ENCODE measurements around the gene CRACDL. TPM values are rescaled to one million over a fixed set of nuclear protein-coding genes. Genes with fewer than 3 reads are reported as not detected.

CRACDL gene
- total RNA-seq, 1 experiment from 2014 or later: not detected

GRCh38 chr2:98796775-98797544, 139.1 kb downstream of the CRACDL start:
- Histone ChIP-seq H3K9me3 (no peaks in the 10 kb centered on the region), H3K4me3 (no peak overlapping the region), H3K36me3 (no peaks in the 10 kb centered on the region), H3K27me3 (no peaks in the 10 kb centered on the region)
- no peak for DNase-seq

GRCh38 chr2:98795891-98796676, 139.9 kb downstream of the CRACDL start:
- peak; percentile 18 for DNase-seq
- no peaks in the 10 kb centered on the region for H3K9me3 ChIP-seq
- no peak overlapping the region for H3K4me3 ChIP-seq
- H3K27me3 ChIP-seq: no peaks in the 10 kb centered on the region
- H3K36me3 ChIP-seq: no peaks in the 10 kb centered on the region

- Histone ChIP-seq H3K27me3 (no peaks in the 10 kb centered on the region), H3K4me3 (no peak overlapping the region)
- no peak for DNase-seq
These were observed 141.9 kb downstream of the CRACDL start for GRCh38 chr2:98793897-98794830.

GRCh38 chr2:98793275-98793674, 142.8 kb downstream of the CRACDL start:
- no peaks in the 10 kb centered on the region for H3K36me3 ChIP-seq
- H3K27me3 ChIP-seq: no peaks in the 10 kb centered on the region
- DNase-seq: no peak
- no peaks in the 10 kb centered on the region for H3K9me3 ChIP-seq
- no peak overlapping the region for H3K4me3 ChIP-seq

More at GRCh38 chr2:98793897-98794830, 141.9 kb downstream of the CRACDL start:
- Histone ChIP-seq H3K9me3 (no peaks in the 10 kb centered on the region), H3K36me3 (no peaks in the 10 kb centered on the region)

GRCh38 chr2:98790221-98790620, 145.8 kb downstream of the CRACDL start:
- Histone ChIP-seq H3K4me3 (no peak overlapping the region), H3K36me3 (no peaks in the 10 kb centered on the region)

GRCh38 chr2:98787700-98788099, 148.3 kb downstream of the CRACDL start:
- Histone ChIP-seq H3K36me3 (no peaks in the 10 kb centered on the region), H3K27me3 (no peaks in the 10 kb centered on the region), H3K4me3 (no peak overlapping the region), H3K9me3 (no peaks in the 10 kb centered on the region)
- no peak for DNase-seq

More at GRCh38 chr2:98790221-98790620, 145.8 kb downstream of the CRACDL start:
- no peak for DNase-seq
- Histone ChIP-seq H3K27me3 (no peaks in the 10 kb centered on the region), H3K9me3 (no peaks in the 10 kb centered on the region)

- DNase-seq: no peak
- Histone ChIP-seq H3K4me3 (no peak overlapping the region), H3K36me3 (no peaks in the 10 kb centered on the region), H3K9me3 (peaks cover 5% of the 10 kb centered on the region; the same call in 1 of the 2 replicates), H3K27me3 (no peaks in the 10 kb centered on the region)
These were observed 149.8 kb downstream of the CRACDL start for GRCh38 chr2:98786179-98786578.

- no peaks in the 10 kb centered on the region for H3K27me3 ChIP-seq
- no peak overlapping the region for H3K4me3 ChIP-seq
- DNase-seq: no peak
- H3K9me3 ChIP-seq: peaks cover 5% of the 10 kb centered on the region; the same call in 1 of the 2 replicates
- H3K36me3 ChIP-seq: no peaks in the 10 kb centered on the region
These were observed 153.5 kb downstream of the CRACDL start for GRCh38 chr2:98782570-98782969.

- H3K27me3 ChIP-seq: no peaks in the 10 kb centered on the region
- H3K4me3 ChIP-seq: no peak overlapping the region
- H3K9me3 ChIP-seq: peaks cover 5% of the 10 kb centered on the region; the same call in 1 of the 2 replicates
- DNase-seq: no peak
- H3K36me3 ChIP-seq: no peaks in the 10 kb centered on the region
These were observed 154.2 kb downstream of the CRACDL start for GRCh38 chr2:98781822-98782221.

GRCh38 chr2:98778741-98779483, 157.1 kb downstream of the CRACDL start:
- no peak overlapping the region for H3K4me3 ChIP-seq
- H3K36me3 ChIP-seq: no peaks in the 10 kb centered on the region
- H3K9me3 ChIP-seq: peaks cover 5% of the 10 kb centered on the region; the same call in 1 of the 2 replicates
- DNase-seq: no peak
- H3K27me3 ChIP-seq: no peaks in the 10 kb centered on the region

GRCh38 chr2:98778151-98778550, 157.9 kb downstream of the CRACDL start:
- Histone ChIP-seq H3K9me3 (peaks cover 5% of the 10 kb centered on the region; the same call in 1 of the 2 replicates), H3K36me3 (no peaks in the 10 kb centered on the region), H3K27me3 (no peaks in the 10 kb centered on the region), H3K4me3 (no peak overlapping the region)
- no peak for DNase-seq

GRCh38 chr2:98777710-98778109, 158.3 kb downstream of the CRACDL start:
- Histone ChIP-seq H3K36me3 (no peaks in the 10 kb centered on the region), H3K4me3 (no peak overlapping the region), H3K27me3 (no peaks in the 10 kb centered on the region), H3K9me3 (peaks cover 5% of the 10 kb centered on the region; the same call in 1 of the 2 replicates)
- DNase-seq: no peak

GRCh38 chr2:98777076-98777475, 158.9 kb downstream of the CRACDL start:
- H3K9me3 ChIP-seq: peaks cover under 1% of the 10 kb centered on the region; the same call in 1 of the 2 replicates
- H3K36me3 ChIP-seq: no peaks in the 10 kb centered on the region
- no peak for DNase-seq
- no peak overlapping the region for H3K4me3 ChIP-seq
- no peaks in the 10 kb centered on the region for H3K27me3 ChIP-seq

GRCh38 chr2:98776136-98776535, 159.9 kb downstream of the CRACDL start:
- Histone ChIP-seq H3K9me3 (no peaks in the 10 kb centered on the region), H3K4me3 (no peak overlapping the region), H3K27me3 (no peaks in the 10 kb centered on the region), H3K36me3 (no peaks in the 10 kb centered on the region)
- DNase-seq: no peak

- DNase-seq: no peak
These were observed 160.7 kb downstream of the CRACDL start for GRCh38 chr2:98775146-98775986.

More at GRCh38 chr2:98775146-98775986, 160.7 kb downstream of the CRACDL start:
- Histone ChIP-seq H3K36me3 (no peaks in the 10 kb centered on the region), H3K27me3 (no peaks in the 10 kb centered on the region), H3K9me3 (no peaks in the 10 kb centered on the region), H3K4me3 (no peak overlapping the region)
